SIG-M5 treated with dmso at 0.1 percent for 504 hours (cell line): ENCODE measurements around the gene FGF5.
"Not testable (repeated sequence)": the region's sequence is repeated elsewhere in the genome, so short reads cannot be mapped to it uniquely, and the experiment has no call there.

Source experiments
- DNase-seq: peaks from one replicate; lab custom pipeline; 2025; ENCODE audit not compliant: unreplicated experiment; lab: John Stamatoyannopoulos, UW

FGF5 gene, protein sequence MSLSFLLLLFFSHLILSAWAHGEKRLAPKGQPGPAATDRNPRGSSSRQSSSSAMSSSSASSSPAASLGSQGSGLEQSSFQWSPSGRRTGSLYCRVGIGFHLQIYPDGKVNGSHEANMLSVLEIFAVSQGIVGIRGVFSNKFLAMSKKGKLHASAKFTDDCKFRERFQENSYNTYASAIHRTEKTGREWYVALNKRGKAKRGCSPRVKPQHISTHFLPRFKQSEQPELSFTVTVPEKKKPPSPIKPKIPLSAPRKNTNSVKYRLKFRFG

DNA sequence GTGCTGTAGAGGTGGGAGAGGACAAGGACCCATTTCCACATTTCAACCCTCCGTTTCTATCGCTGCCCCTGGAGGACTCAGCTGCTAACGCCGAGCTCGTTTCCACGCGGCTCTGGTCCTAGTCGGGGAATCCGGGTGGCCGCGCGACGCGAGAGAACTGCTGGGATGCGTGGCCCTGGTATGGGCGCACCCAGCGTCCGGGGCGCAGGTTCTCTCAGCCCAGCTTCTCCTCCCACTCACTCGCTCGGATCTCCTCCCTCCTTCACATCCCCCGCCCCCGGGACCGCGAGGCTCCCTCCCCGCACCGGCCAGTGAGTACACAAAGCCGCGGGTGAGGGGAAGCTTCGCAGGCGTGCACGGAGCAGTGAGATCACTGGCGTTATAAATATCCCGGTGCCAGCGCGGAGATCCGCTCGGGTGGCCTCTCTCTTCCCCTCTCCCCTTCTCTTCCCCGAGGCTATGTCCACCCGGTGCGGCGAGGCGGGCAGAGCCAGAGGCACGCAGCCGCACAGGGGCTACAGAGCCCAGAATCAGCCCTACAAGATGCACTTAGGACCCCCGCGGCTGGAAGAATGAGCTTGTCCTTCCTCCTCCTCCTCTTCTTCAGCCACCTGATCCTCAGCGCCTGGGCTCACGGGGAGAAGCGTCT is at the start of gene FGF5:
FGF5 (plus strand) TSS at position 412 of the 649 bp plus-strand sequence; CDS start at position 573, 161 bp downstream.
- peak; percentile 6 for DNase-seq

DNA sequence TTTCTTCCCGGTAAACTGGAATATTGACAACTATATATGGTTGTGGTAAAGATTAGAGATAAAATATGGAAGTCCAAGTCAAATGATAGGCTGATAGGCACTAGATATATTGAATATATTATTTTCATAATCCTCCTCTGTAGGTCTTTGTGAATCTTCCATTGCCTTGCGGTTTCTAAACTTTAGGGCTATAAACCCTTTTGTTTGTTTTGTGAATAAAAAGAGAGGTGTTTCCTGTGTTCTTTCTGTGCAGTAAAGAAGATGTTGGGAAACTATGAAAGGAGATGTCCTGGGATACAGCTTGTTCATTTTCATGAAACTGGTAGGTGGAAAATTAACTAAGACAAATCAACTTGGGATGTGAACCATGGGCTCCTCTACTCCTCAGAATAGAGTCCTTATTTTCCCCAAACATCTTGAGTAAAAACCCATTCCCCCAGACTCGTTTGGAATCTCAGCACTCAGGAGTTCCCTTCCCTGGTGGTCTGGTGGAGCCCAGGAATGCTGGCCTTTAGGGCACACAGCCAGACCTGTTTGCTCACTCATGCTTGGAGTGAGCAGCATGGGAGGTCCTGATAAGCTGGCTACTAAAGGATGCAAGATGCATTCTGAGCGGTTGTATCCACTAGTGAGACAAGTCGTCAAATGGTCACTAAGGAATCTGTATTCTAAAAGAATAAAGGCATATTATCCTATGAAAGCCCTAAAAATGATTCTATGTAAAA is 47.0 kb upstream of the FGF5 start:
- no peak for DNase-seq

DNA sequence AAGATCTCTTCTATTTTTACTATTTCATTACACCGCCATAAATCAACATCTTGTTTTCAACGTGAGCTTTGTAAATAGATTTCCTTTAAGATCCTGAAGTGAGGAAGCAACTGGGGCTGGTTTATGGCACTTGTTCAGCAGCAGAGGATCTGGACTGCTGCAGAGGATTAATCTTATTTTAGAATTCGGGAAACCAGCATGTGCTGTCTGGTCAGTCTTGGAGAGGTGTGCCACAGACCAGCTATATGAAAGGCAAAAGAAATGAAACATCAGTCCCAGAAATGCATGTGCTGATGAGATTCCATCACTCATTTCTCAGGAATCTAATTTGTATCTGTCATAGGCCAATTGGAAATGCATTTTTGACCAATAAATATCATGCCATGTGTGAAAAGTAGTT is 45.8 kb upstream of the FGF5 start:
- no peak for DNase-seq

DNA sequence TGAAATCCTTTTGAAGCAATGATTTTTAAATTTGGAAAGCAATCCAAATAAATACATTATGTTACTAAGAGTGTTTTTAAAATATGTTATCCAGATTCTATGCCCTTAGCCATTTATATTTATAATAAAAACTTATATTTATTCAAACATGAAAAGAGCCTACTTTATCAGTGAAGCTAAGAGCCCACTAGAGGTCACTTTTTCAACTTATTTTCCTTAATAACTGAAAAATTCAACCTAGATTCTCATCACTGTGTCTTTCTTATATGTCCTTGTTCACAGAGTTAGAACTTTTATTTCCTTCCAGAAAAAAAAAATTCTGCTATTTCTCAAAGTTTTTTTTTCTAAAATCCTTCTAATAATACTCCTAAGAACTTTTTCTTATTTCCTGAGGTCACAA is 45.3 kb upstream of the FGF5 start:
- no peak for DNase-seq

DNA sequence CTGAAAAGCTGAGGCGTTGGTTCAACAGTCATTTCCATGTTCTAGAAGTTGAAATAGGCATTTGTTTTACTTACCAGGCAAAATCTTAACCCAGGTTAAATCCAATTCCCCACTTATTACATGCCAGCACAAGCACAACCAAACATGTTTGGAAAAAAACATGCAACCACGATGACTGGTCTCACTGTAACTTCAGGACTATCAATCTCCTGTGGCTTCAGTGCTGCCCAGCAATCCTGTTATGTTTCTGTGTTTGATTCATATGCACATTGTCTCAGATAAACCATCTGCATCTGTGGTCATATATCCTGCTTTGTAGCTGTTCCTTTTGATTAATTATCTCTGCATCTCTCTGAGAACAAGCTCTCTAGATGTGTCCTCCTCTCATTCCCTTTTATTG is 40.9 kb upstream of the FGF5 start:
- DNase-seq: no peak

DNA sequence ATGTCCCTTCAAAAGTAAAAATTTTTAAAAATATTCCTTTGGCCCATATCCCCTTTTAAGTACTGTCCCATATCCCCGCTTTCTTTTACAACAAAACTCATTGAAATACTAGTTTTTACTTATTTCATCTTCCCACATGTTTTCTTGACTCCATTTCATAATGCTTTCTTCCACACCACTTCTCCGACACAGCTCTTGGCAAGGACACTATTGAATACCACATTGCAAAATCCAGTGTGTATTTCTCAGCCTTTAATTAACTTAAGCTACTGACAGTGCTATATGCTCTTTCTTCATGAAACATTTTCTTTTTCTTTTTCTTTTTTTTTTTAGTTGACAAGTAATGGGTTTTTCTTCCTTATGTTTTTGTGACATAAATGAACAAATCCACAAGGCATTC is 40.4 kb upstream of the FGF5 start:
- no peak for DNase-seq

DNA sequence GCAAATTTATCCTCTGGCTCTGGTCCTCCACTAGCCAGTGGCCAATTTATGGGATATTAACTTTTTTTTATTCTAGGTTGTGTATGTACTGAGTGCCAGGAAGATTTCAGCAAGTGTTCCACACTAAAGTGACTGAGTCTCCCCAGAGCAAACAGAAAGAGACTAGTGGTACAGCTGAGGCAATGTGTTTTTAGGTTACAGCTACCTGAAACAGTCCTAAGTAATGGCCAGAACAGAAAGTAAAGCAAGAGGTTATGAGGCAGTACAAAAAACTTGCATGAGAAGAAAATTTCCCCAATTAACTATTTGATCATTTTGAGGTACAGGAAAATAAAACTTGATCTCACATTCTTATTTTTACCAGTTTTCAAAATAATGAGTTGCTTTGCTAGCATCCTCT is 38.0 kb upstream of the FGF5 start:
- DNase-seq: no peak

DNA sequence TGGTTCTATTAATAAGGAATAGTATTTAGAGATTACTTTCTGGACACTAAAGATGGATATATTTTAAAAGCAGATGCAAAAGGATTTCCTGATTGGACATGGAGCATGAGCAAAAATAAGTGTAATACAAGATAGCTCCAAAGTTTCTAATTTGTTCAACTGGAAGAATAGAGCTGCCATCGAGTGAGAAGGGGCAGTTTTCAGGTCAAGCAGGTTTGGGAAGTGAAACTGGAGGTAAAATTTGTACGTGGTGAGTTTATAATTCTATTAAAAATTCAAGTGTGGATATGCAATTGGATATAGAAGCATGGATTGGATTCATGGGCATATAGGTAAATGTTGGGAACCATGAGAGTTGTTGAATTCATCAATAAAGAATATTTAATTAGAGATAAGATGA is 37.3 kb upstream of the FGF5 start:
- no peak for DNase-seq

DNA sequence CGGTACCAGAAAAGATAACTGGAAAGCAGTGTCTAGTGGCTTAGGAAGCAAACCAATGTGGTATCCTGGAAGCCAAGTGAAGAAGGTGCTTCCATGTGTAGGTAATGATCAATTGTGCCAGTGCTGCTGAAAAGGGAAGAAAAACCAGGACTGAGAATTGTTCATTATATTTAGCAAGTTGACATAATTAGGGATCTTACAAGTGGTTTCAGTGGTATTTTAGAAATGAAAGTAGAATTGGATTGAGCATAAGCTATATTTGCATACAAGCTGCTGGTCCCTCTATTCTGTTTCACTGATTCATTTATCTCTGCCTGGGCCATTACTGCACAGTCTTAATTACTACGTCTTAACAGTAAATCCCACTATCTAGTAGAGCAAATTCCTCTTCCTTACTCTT is 36.9 kb upstream of the FGF5 start:
- no peak for DNase-seq

DNA sequence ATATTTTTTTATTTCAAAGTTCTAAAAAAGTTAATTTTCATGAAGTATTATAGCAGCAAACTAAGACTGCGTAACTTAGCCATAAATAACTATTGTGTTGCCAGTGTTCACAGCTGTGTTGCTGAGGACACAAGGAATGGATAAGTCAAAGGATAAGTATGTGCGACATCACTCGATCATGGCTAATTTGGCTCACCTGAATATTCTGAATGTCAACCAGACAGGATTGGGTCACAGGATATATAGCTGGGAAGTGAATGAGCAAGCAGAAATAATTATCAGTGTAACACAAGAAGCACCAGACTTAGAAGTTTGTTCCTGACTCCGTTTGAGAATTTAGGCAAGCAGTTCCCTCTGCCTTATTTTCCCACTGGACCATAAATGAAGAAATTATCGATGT is 35.3 kb upstream of the FGF5 start:
- no peak for DNase-seq

DNA sequence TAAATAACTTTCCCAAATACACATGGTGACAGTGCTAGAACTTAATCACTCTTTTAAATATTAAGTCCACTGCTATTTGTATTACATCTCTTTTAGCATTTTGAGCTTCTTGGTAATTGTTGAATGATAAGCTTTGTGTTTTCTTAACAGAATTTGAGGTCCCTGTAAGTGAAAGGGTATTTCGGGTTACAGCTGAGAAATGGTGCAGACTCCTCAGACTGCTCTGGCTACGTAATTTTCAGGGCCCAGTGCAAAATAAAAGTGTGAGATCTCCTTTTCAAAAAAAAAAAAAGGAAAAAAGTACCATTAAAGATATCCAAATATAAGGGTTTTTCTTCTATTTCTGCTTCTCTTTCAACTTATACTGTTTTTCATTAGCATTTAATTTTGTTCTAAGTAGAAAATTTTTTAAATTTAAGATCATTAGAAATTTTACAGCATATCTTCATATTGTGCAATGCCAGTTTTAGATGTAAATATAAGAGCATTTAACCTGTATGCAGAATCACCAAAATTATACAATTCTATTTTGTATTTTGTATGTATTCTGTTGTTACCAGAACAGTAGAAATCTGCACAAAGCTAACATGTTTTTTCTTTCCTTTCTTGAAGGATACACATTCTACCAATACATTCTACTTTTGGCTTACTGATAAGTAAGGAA is 33.6 kb upstream of the FGF5 start:
- DNase-seq: no peak

DNA sequence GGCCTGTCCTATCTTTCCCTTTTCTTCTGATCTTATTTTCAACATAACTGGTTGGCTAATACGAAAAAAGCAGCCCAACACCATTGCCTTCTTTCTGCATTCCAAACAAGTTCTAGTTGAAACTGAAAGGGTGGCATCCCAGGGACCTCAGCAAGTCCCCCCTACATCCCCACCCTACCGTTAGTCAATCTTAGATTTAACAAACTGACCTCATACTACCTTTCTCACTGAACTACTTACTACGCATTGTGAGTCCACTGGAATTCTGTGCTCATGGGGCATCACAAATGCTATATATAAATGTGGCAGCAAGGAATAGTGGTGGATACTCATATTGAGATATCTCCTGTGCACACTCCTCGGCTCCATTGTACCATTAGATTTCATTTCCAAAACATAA is 33.1 kb upstream of the FGF5 start:
- DNase-seq: no peak

DNA sequence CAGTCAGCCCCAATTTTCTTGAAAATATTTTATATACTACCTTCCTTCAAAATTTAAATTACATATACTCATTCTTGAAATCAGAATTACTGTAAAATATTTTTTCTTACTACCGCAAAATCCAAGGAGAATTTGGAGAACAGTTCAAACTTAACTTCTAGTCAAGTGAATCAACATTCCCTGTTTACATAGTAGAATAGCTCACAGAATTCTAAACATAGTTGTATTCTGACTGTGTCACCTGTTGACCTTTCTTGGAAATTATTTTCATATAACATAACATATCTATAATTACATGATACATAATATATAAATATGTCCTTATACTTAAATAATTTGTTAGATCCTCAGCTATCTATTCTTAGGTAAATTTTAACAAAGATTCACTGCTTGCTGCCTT is 31.0 kb upstream of the FGF5 start:
- DNase-seq: no peak

DNA sequence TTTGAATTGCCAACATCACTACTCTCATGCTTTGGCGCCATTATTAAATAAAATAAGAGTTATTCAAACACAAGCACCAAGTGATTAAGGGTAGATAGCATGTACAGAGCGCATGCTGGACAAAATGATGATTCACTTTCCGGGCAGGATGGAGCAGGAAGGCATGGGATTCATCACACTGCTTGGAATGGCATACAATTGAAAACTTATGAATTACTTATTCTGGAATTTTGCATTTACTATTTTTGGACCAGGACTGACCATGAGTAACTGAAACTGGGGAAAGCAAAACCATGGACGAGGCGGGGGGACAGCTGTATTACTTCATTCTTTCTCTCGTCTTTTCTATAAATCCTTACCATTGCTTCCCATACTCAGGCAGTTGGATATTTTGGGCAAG is 28.5 kb upstream of the FGF5 start:
- no peak for DNase-seq

DNA sequence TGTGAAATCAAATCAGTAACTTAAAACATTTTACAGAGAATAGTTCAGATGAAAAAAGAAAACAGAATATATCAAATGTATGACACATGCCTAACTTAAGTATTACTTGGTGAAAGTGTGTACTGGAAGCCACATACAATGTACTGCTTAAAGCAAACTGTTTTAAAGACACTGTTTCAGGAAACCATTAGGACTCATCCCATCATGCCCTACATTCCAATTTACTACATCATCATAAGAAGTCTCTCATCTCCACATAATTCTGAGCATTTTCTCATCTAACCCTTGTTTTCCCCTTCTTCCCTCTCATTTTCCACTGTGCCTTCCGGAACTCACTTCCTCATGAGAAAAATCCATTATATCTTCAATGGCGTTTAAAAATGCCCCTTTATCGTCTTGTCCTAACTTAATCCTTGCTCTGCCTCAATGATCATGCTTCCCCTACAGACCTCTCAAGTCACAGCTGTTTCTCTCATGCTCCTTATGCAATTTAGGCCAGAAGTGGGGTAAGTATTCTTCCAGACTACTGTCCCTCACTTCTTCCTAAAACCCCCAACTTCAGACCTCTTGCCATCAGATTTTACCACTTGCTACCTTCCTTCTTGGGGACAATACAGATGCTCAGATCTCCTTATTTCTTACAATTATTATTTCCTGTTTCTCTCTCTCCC is 26.8 kb upstream of the FGF5 start:
- no peak for DNase-seq

DNA sequence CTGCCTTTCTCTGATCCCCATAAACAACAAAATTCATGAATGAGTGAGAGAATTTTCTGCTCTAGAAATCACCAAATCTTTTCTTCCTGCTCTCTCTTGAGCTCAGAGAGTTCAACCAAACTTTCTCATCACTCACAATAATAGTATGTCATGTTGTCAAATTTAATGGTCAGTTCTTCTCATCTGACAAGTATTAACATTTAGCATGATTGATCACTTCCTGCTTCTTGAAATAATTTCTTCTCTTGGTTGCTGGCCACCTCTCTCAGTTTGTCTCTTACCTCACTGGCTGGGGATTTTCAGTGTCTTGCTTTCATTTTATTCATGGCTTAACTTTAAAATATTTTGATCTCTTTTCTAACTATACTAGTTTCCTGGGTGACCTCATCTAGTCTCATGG is 25.5 kb upstream of the FGF5 start:
- DNase-seq: no peak

DNA sequence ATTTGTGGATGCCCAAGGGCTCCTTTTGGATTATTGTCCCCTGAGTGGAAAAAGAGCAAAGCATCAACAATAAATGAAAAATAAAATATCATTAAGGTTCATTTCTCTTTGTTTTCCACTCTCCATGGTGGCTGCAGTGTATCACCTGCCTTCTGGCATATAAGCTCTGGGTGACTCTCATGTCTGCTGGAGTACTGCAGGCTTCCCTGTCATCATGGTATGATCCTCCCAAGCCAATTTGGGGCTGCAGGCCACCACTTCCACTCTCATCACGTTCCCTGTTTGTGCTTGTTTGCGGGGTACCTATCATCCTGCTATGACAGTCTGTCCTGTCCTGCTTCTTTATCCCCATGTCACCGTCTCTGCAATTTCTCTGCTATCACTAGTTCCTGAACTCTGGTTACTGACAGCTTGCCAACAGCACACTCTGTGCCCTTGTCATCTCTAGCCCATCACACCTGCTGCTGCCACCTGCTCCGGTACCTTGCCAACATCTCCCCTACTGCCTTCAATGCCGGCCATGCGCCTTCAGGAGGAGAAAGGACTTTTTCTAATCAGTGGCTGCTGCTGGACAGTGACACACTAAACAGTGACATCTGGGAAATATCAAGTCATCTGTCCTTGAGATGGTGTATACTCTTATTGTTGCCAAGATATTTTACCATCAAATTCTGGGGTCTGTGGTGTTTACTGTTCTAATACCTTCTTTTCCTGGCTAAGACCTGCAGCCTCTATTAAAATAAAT is 23.0 kb upstream of the FGF5 start:
- no peak for DNase-seq

DNA sequence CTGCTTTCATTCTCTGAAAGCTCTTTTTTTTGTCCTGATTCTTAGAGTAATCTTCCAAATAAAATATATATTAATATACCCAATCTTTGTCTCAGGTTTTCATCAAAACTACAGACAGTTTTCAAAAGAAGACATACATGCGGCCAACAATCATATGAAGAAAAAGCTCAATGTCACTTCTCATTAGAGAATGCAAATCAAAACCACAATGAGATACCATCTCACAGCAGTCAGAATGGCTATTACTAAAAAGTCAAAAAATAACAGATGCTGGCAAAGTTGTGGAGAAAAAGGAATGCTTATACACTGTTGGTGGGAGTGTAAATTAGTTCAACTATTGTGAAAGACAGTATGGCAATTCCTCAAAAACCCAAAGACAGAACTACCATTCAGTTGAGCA is 19.0 kb upstream of the FGF5 start:
- DNase-seq: not testable (repeated sequence)

DNA sequence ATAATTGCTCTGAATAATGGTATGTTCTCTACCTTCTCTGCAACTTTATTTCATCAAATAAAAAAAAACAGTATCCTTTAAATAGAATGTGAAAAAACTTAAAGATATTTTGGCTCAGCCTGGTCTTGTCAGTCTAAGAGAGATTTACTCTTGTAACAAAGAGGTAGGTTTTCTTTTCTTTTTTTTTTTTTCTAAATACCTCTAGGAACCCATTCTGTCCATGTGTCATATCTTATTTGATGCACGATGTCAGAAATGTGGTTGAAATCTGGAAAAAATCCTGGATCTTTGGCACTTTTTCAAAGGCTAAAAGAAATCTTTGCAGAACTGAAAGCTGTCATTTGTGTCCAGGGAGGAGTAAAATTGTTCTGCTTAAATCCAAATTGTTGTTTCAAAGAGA is 17.3 kb upstream of the FGF5 start:
- no peak for DNase-seq

DNA sequence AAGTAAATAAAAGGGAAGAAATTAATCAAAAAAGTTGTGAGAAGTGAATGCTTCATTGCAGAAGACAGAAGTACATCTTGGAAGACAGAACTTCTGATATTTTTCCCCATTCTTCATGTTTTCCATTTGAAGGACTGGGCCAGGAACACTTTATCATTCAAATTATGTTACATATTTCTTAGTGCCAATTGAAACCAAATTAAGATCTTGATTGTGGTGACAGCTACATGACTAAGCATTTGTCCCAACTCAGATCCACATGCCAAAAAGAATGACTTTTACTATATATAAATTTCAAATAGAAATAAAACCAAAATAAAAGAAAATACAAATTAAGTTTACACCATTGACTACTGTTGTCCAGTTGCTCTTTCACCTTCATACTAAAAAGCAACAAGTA is 14.0 kb upstream of the FGF5 start:
- no peak for DNase-seq

DNA sequence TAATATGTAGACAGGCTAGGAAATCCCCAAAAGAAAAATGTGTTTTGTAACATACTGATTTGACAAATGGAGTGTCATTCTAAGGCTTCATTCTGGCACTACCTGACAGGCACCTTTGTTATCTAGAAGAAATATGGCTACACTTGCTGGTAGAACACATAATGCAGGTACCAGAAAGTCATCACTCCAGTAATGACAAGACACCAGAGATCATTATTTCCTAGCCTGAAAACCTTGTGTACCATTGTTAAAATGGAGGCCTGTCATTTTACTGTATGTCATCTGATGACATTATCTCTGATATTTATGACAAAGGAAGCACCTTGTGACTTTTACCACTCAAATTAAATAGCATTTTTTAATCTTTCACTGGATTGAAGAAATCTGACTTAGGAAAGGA is 13.5 kb upstream of the FGF5 start:
- no peak for DNase-seq
